Measurements from ENCODE around the gene IL4I1.

GRCh38 chr19:49856574-49857021, 40.1 kb downstream of the IL4I1 start:
- TF ChIP-seq CTCF (IDR thresholded peaks at IDR 0.05) (no peak), POLR2A (IDR thresholded peaks at IDR 0.05) (no peak)
